GM21619 (cell line): ENCODE measurements around the gene C5.

Experiments
- ATAC-seq: cut with Tn5 transposase; IDR thresholded peaks from one replicate; pipeline ENCODE4 v1.9.1; 2021; ENCODE audit not compliant: unreplicated experiment

The C5 gene

DNA sequence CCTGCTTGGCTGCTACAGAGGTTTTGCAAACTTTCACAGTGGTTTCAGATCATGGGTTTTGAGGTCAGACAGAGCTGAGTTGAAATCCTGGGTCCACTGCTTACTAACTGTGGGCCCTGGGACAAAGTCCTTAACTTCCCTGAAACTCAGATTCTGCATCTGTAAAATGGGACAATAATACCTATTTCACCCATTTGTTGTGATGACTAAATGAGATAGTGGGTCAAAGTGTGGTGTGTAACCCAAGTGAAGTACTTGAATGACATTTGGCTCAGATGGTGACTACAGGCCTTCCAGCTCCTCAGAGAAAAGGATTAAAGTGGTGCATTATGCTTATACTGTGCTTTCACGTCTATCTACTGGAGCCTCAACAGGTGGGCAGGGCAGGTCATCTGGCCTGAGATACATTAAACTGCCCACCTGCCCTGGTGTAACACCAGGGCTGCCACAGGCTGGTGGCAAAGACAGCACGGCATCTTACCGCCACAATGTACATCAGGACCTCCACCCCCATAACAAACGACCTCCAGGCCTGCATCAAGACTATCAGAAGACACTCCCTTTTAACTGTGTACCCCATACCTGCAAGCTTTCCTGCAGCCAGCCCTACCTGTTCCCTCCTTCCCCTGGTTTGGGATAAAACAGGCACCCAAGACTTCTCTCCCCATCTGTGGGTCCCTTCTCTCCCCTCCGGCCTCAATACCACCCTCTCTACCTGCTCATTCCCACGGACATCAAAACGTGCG is 122.6 kb downstream of the C5 start:
- no peak for ATAC-seq

- peak; percentile 10 for ATAC-seq
Observed at GRCh38 chr9:120926397-120926928, 123.6 kb downstream of the C5 start, which contains the start of gene TRAF1. TSS of gene TRAF1 (minus strand) at chr9:120926796. CDS start at chr9:120926075, 721 bp downstream.

DNA sequence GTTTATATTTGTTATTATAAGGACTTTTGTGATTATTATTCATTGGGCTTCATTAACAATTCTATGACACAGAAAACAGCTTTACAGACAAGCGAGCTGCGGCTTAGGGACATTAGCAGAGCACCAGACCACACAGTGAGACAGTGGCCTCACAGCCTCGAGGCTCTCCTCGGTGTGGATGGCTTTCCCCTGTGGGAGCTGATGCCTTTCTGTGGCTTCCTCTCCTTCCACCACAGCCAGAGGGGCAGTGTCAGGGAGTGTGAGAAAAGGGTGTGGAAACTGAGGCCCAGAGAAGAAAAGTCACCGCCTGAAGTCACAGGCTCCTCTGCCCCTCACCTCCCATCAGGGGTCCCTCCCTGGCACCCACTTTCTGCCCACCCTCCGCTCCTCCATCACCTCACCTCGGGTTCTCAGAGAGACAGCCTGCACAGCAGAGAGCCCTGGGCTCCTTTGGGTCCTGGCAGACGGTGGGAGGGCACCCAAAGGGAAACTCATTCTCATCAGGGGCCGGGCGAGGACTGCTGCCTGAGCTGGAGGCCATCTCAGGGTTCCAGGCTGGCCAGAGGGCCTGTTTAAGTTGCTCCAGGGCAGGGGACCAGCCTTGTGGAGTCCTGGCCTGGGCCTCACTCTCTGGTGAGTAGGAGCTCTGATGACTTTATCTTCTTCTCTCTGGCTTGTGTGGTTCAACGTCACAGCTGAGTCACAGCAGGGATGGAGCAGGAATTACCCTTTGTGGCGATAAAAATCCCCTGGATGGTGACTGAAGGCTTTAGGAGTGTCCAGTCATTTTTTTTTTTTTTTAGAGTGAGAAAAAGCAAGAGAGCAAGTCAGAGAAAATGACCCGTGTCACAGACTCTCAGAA is 124.3 kb downstream of the C5 start:
- ATAC-seq: peak; percentile 39

- ATAC-seq: no peak
Observed at GRCh38 chr9:120924698-120925534, 125.2 kb downstream of the C5 start.

- no peak for ATAC-seq
Observed at GRCh38 chr9:120923620-120924328, 126.3 kb downstream of the C5 start.

GRCh38 chr9:120922404-120923195 is 127.5 kb downstream of the C5 start:
- no peak for ATAC-seq

GRCh38 chr9:120921661-120922181 is 128.4 kb downstream of the C5 start:
- no peak for ATAC-seq

- ATAC-seq: no peak
Observed at GRCh38 chr9:120920806-120921178, 129.3 kb downstream of the C5 start.

- ATAC-seq: no peak
Observed at GRCh38 chr9:120919843-120920805, 130.0 kb downstream of the C5 start.

GRCh38 chr9:120918931-120919842 is 130.9 kb downstream of the C5 start:
- ATAC-seq: no peak

GRCh38 chr9:120917929-120918762 is 131.9 kb downstream of the C5 start:
- no peak for ATAC-seq

DNA sequence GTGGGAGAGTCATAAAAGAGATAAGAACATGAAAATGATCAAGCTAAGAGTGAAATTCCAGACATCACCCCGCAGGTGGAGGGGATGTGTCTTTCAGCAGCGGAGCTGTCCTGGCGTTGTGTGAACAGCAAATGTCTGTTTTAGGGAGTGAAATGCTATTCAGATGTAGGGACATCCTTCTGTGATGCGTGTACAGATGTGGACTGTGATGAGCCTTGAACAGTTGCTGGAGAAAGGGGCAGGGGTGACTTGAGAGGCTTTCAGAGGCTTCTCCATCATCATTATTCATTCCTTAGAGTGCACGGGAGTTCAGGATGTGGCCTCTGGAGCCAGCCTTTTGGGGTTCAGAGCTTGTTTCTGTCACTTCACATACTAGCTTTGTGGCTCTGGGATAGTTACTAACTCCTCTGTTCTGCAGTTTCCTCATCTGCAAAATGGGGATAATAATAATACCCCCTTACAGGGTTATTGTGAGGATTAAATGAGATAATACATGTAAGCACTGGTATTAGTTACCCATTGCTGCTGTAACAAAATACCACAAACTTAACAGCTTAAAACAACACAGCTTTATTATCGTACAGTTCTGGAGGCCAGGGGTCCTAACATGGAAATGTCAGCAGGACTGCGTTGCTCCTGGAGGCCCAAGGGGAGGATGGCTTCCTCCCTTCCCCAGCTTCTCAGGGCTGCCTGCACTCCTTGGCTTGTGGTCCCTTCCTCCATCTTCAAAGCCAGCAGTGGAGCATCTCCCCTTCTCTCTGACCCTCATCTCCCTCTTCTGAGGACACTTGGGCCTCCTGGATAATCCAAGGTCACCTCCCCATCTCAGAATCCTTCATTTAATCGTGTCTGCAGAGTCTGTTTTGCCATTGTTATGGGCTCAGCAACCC is 132.8 kb downstream of the C5 start:
- no peak for ATAC-seq

DNA sequence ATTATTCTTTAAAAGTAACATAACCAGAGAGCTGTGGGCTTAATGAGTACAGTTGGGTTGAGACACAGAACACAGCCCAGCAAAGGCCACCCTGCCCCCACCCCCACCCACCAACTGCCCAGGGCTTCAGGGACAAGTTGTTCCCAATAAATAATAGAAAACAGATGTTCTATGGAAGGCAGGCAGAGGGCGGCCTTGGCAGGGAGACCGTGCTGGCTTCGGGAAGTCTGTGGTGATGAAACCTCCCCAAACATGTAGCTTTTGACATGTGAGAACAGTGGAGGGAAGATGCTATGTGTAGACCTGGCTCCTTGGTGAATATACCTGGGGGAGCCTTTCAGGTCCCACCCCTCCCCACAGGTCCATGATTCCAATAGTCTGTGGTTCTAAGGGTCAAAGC is 133.5 kb downstream of the C5 start:
- no peak for ATAC-seq

- no peak for ATAC-seq
Observed at GRCh38 chr9:120915854-120916470, 134.1 kb downstream of the C5 start.

- no peak for ATAC-seq
Observed at GRCh38 chr9:120914953-120915352, 135.1 kb downstream of the C5 start.
